ENCODE results near the gene PLTP. TPM values are rescaled to one million over a fixed set of nuclear protein-coding genes. Genes with fewer than 3 reads are reported as not detected.
"Not testable (repeated sequence)": the region's sequence is repeated elsewhere in the genome, so short reads cannot be mapped to it uniquely, and the experiment has no call there.

The PLTP gene
- total and polyA plus RNA-seq, 2 experiments from 2014 or later = 108 to 160 TPM

- no peak for TF ChIP-seq ZNF462 (CRISPR knock-in tag; IDR thresholded peaks at IDR 0.05)
- no peak for TF ChIP-seq REST (IDR thresholded peaks at IDR 0.05; ENCODE audit: unreplicated experiment)
- no peak for TF ChIP-seq ETS1 (IDR thresholded peaks at IDR 0.05)
- TF ChIP-seq JUNB (IDR thresholded peaks at IDR 0.05; ENCODE audit: unreplicated experiment) = no peak
- TF ChIP-seq CREB1 (CRISPR knock-in tag; IDR thresholded peaks at IDR 0.05; ENCODE audit: low read depth) = no peak
- no peak for TF ChIP-seq CTCF (conservative IDR thresholded peaks at IDR 0.05; ENCODE audit: low read depth in 2 of 2)
- no peak for TF ChIP-seq ZNF114 (CRISPR knock-in tag; IDR thresholded peaks at IDR 0.05)
- no peak for TF ChIP-seq NANOG (IDR thresholded peaks at IDR 0.05; ENCODE audit: borderline replicate concordance)
These were observed 9.7 kb downstream of the PLTP start (continued) for GRCh38 chr20:45902199-45902701.

- ATAC-seq; H3K79me2 ChIP-seq (replicated peaks; ENCODE audit: insufficient read depth); H3K9me3 Mint-ChIP-seq; H2AFZ ChIP-seq; H3K4me2 ChIP-seq; DNase-seq (ENCODE audit: low spot score); H3K4me1 Mint-ChIP-seq; H3K27ac ChIP-seq (ENCODE audit: low read depth); H3F3A ChIP-seq (replicated peaks; ENCODE audit: low read depth); H3K4me3 ChIP-seq; H3K4me1 ChIP-seq (ENCODE audit: insufficient read depth); H3K27ac Mint-ChIP-seq; H3K4me3 Mint-ChIP-seq; H3K9me2 ChIP-seq (ENCODE audit: insufficient read depth); H3K27me3 ChIP-seq (ENCODE audit: insufficient read depth): not testable (repeated sequence)
- H3K36me3 ChIP-seq (ENCODE audit: insufficient read depth) = peaks cover 21% of the 10 kb centered on the region
- Mint-ChIP-seq H3K27me3 (ENCODE audit: insufficient read depth, low read depth, poor library complexity) (peaks cover 31% of the 10 kb centered on the region), H3K36me3 (ENCODE audit: low read depth) (peaks cover 79% of the 10 kb centered on the region)
- peaks cover 20% of the 10 kb centered on the region for H4K20me1 ChIP-seq (replicated peaks; ENCODE audit: insufficient read depth)
These were observed 10.6 kb downstream of the PLTP start for GRCh38 chr20:45901332-45901731.
